ENCODE results near the gene ZNF142.

DNA sequence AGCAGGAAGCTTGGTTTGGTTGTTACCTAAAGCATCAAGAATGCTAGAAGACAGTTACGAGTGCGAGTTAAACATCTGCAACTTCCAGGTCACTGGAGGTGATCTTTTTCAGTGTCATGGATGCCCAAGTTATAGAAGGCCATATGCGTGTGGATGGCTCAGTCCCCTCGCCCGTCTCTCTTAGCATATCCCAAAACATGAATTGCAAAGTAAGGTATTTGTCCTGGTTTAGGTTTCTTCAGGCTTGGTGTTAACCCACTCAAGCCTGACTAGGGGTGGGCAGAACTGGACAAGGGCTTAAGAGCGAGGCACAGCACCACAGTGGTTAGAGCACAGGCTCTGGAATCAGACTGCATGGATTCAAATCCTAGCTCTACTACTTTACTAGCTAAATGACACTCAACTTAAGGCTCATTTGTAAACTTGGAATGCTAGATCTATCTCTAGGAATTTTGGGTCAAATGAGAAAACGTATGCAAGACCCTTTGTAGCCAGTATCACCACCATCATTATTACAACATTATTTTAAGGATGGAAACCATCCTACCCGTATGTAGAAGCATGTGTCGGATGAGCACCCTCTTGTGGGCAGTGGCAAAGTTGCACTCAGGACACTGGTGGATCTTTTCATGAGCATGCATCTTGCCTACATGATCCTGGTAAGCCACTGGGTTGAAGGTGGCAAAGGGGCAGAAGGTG lies 11.2 kb downstream of the ZNF142 start:
- TF ChIP-seq ZNF664 (tag by site-specific recombination; IDR thresholded peaks at IDR 0.05) (no peak), CTCF (tag by site-specific recombination; IDR thresholded peaks at IDR 0.05) (peak; percentile 77), ZEB2 (tag by site-specific recombination; IDR thresholded peaks at IDR 0.05) (no peak), ZNF292 (tag by site-specific recombination; IDR thresholded peaks at IDR 0.05; ENCODE audit: borderline replicate concordance, low read depth) (no peak), ZNF585B (tag by site-specific recombination; IDR thresholded peaks at IDR 0.05) (no peak), KLF16 (tag by site-specific recombination; IDR thresholded peaks at IDR 0.05) (no peak), ZNF488 (tag by site-specific recombination; IDR thresholded peaks at IDR 0.05) (no peak), ZNF747 (tag by site-specific recombination; IDR thresholded peaks at IDR 0.05) (no peak), ZNF391 (tag by site-specific recombination; IDR thresholded peaks at IDR 0.05; ENCODE audit: borderline replicate concordance, low read depth) (no peak), TCF7L2 (IDR thresholded peaks at IDR 0.05; ENCODE audit: borderline replicate concordance, low read depth, low read length) (no peak), ZNF266 (tag by site-specific recombination; IDR thresholded peaks at IDR 0.05; ENCODE audit: low read depth) (no peak)
